Measurements from ENCODE around the gene WASF2. TPM values are rescaled to one million over a fixed set of nuclear protein-coding genes. Genes with fewer than 3 reads are reported as not detected.

Gene WASF2
- total and polyA plus RNA-seq, 2 of the 13 experiments (the other 11 are each of a cell fraction or from before 2014, with no cell fraction given): 10.4 to 27.7 TPM

- TF ChIP-seq MZF1 (CRISPR knock-in tag; IDR thresholded peaks at IDR 0.05; ENCODE audit: borderline replicate concordance): no peak
- no peak for TF ChIP-seq SMAD9 (CRISPR knock-in tag; IDR thresholded peaks at IDR 0.05)
- no peak for TF ChIP-seq DMTF1 (CRISPR knock-in tag; IDR thresholded peaks at IDR 0.05)
- no peak for TF ChIP-seq NFKBIZ (CRISPR knock-in tag; IDR thresholded peaks at IDR 0.05)
- no peak for TF ChIP-seq SNRNP70 (IDR thresholded peaks at IDR 0.05; ENCODE audit: low read depth, low read length)
- TF ChIP-seq ZNF7 (CRISPR knock-in tag; IDR thresholded peaks at IDR 0.05): no peak
- no peak for TF ChIP-seq ZNF605 (CRISPR knock-in tag; IDR thresholded peaks at IDR 0.05)
- no peak for TF ChIP-seq ZNF780A (CRISPR knock-in tag; IDR thresholded peaks at IDR 0.05)
- 0 out of 2 replicates have a peak, but pooled peaks have one; percentile 17 for TF ChIP-seq FOXO1 (CRISPR knock-in tag; IDR thresholded peaks at IDR 0.05)
- no peak for TF ChIP-seq SIN3A (IDR thresholded peaks at IDR 0.05; ENCODE audit: borderline replicate concordance, low read depth, low read length)
- no peak for TF ChIP-seq ZNF451 (CRISPR knock-in tag; IDR thresholded peaks at IDR 0.05)
- no peak for TF ChIP-seq U2AF1 (optimal IDR thresholded peaks at IDR 0.05; ENCODE audit: low read depth, low read length)
- peak; percentile 41 for TF ChIP-seq PHF5A (CRISPR knock-in tag; IDR thresholded peaks at IDR 0.05; ENCODE audit: low read depth, unreplicated experiment)
- TF ChIP-seq HMG20B (CRISPR knock-in tag; conservative IDR thresholded peaks at IDR 0.05): no peak
- no peak for TF ChIP-seq TCF7 (IDR thresholded peaks at IDR 0.05; ENCODE audit: low read depth)
- TF ChIP-seq HNRNPLL (IDR thresholded peaks at IDR 0.05; ENCODE audit: low read depth, low read length, poor library complexity, severe bottlenecking): peak; percentile 73
- no peak for TF ChIP-seq CENPT (CRISPR knock-in tag; IDR thresholded peaks at IDR 0.05; ENCODE audit: low read depth)
- 0 out of 2 replicates have a peak, but pooled peaks have one; percentile 25 for TF ChIP-seq IRF2 (CRISPR knock-in tag; IDR thresholded peaks at IDR 0.05)
- TF ChIP-seq ZNF33A (CRISPR knock-in tag; IDR thresholded peaks at IDR 0.05; ENCODE audit: borderline replicate concordance): no peak
- peak; percentile 38 for TF ChIP-seq SMC3 (IDR thresholded peaks at IDR 0.05; ENCODE audit: low read length)
- TF ChIP-seq U2AF2 (IDR thresholded peaks at IDR 0.05; ENCODE audit: low read depth, low read length): no peak
- peak; percentile 65 for TF ChIP-seq KDM2A (CRISPR knock-in tag; IDR thresholded peaks at IDR 0.05; ENCODE audit: borderline replicate concordance, low read depth)
- TF ChIP-seq, protein P1, sequence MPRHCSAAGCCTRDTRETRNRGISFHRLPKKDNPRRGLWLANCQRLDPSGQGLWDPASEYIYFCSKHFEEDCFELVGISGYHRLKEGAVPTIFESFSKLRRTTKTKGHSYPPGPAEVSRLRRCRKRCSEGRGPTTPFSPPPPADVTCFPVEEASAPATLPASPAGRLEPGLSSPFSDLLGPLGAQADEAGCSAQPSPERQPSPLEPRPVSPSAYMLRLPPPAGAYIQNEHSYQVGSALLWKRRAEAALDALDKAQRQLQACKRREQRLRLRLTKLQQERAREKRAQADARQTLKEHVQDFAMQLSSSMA (CRISPR knock-in tag; IDR thresholded peaks at IDR 0.05): no peak
- 0 out of 2 replicates have a peak, but pooled peaks have one; percentile 47 for TF ChIP-seq KAT7 (CRISPR knock-in tag; IDR thresholded peaks at IDR 0.05; ENCODE audit: borderline replicate concordance)
- TF ChIP-seq ZNF564 (CRISPR knock-in tag; IDR thresholded peaks at IDR 0.05): no peak
- TF ChIP-seq JUND (CRISPR knock-in tag; IDR thresholded peaks at IDR 0.05): no peak
- no peak for TF ChIP-seq NPAS2 (CRISPR knock-in tag; IDR thresholded peaks at IDR 0.05; ENCODE audit: borderline replicate concordance)
- 0 out of 2 replicates have a peak, but pooled peaks have one; percentile 38 for TF ChIP-seq FOXJ3 (CRISPR knock-in tag; IDR thresholded peaks at IDR 0.05; ENCODE audit: borderline replicate concordance)
- TF ChIP-seq MYC (CRISPR knock-in tag; IDR thresholded peaks at IDR 0.05; ENCODE audit: borderline replicate concordance): peak; percentile 56
Measured at GRCh38 chr1:27357281-27358037, 132.5 kb downstream of the WASF2 start (continued).
